Stimulated activated CD8-positive, alpha-beta memory T cell treated with anti-CD3 and anti-CD28 coated beads, Interleukin-2, amount 100 ng/mL, for 1 hour (primary cell): ENCODE results near the gene PRRC2A.

Source experiments
- DNase-seq, 2 donors: peaks; one replicate each; pipeline ENCODE4 v3.0.0-alpha.2; 2020; ENCODE audit warnings: low read depth in 2 of 2

PRRC2A gene

GRCh38 chr6:31622684-31623091, 2.2 kb downstream of the PRRC2A start:
- no peak for DNase-seq

- no peak for DNase-seq
Measured at GRCh38 chr6:31624070-31624469, 3.6 kb downstream of the PRRC2A start.

GRCh38 chr6:31626952-31627351, 6.4 kb downstream of the PRRC2A start:
- no peak for DNase-seq

- DNase-seq: no peak
Measured at GRCh38 chr6:31627690-31628287, 7.3 kb downstream of the PRRC2A start.

GRCh38 chr6:31629014-31629413, 8.5 kb downstream of the PRRC2A start:
- DNase-seq: no peak

GRCh38 chr6:31630177-31630934, 9.8 kb downstream of the PRRC2A start:
- DNase-seq: no peak

GRCh38 chr6:31631209-31631608, 10.7 kb downstream of the PRRC2A start:
- no peak for DNase-seq

- DNase-seq: no peak
Measured at GRCh38 chr6:31631681-31632278, 11.3 kb downstream of the PRRC2A start.

- DNase-seq: no peak
Measured at GRCh38 chr6:31632279-31632946, 11.9 kb downstream of the PRRC2A start.

- DNase-seq: no peak
Measured at GRCh38 chr6:31633447-31633846, 12.9 kb downstream of the PRRC2A start.

- DNase-seq: no peak
Measured at GRCh38 chr6:31634131-31634530, 13.6 kb downstream of the PRRC2A start.

- DNase-seq: no peak
Measured at GRCh38 chr6:31634969-31635575, 14.6 kb downstream of the PRRC2A start.

GRCh38 chr6:31636698-31637596, 16.4 kb downstream of the PRRC2A start:
- DNase-seq: no peak

- no peak for DNase-seq
Measured at GRCh38 chr6:31639043-31639442, 18.5 kb downstream of the PRRC2A start.

- DNase-seq: no peak
Measured at GRCh38 chr6:31639449-31639861, 18.9 kb downstream of the PRRC2A start.

- no peak for DNase-seq
Measured at GRCh38 chr6:31640612-31641011, 20.1 kb downstream of the PRRC2A start.

GRCh38 chr6:31641370-31641769, 20.9 kb downstream of the PRRC2A start:
- no peak for DNase-seq

- no peak for DNase-seq
Measured at GRCh38 chr6:31642798-31643570, 22.5 kb downstream of the PRRC2A start.

- DNase-seq: no peak
Measured at GRCh38 chr6:31643818-31644454, 23.4 kb downstream of the PRRC2A start.

GRCh38 chr6:31645325-31645724, 24.8 kb downstream of the PRRC2A start:
- DNase-seq: no peak
